Stimulated activated CD8-positive, alpha-beta memory T cell treated with anti-CD3 and anti-CD28 coated beads, Interleukin-7, amount 100 ng/mL, for 1 hour (primary cell): ENCODE data around the gene UNK.
A peak's percentile ranks its signal among the peaks of the same experiment; 100 is the strongest.
"Not testable (repeated sequence)": the region's sequence is repeated elsewhere in the genome, so short reads cannot be mapped to it uniquely, and the experiment has no call there.

ENCODE experiments used
- DNase-seq, 2 donors: peaks; one replicate each; pipeline ENCODE4 v3.0.0-alpha.2; 2020; ENCODE audit warnings: low read depth in 2 of 2

Gene UNK

GRCh38 chr17:75849279-75849646 lies 64.7 kb downstream of the UNK start:
- DNase-seq, result no peak

DNA sequence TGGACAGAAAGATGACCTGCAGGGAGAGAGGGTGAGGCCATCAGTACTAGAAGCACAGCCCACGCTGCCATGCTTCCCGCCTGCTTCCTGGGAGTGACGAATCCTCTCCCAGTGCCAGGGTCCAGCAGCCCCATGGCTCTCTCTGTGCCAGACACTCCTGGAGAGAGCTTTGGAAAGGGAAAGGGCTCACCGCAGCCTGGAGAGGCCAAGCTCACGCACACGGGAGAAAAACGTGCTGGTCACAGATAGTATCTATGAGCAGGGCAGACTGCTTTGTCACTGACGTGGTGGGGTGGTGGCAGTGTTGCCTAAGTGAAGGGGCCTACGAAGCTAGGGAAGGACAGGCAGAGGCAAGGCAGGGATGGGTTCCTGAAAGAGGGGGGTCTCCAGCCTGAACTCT lies 65.1 kb downstream of the UNK start:
- DNase-seq, result no peak

GRCh38 chr17:75850928-75851692 lies 66.5 kb downstream of the UNK start:
- no peak for DNase-seq

- DNase-seq, result not testable (repeated sequence)
These were observed 67.0 kb downstream of the UNK start for GRCh38 chr17:75851693-75851991.

GRCh38 chr17:75853433-75853832 lies 68.8 kb downstream of the UNK start:
- DNase-seq, result no peak

DNA sequence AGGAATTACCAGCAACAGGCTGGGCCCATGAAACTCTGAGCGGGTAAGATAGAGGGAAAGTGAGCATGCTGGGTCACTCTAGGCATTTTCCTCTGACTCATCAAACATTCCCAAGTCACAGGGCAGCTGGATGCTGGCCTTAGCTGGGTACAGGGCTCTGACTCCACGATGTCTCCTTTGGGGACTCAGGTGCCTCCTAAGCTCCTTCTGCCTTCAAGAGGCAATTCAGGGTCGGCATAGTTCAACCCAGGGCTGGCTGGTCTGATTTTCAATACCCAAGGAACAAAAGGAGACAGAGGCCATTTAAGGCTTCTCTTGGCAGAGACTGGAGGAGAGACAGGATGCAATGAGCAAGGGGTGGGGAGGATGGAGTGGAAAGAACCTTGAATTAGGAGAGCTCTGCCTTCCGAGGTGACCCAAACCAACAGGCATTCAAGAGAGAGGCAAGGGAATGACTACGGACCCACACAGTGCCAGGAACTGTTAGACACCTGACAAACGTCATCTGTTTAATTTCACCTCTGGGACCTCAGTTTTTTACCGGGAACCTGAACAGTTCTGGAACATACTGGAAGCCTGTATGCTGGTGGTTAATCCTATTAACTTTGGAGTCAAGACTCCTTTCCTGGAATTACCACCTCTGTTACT lies 69.6 kb downstream of the UNK start:
- DNase-seq, result no peak

DNA sequence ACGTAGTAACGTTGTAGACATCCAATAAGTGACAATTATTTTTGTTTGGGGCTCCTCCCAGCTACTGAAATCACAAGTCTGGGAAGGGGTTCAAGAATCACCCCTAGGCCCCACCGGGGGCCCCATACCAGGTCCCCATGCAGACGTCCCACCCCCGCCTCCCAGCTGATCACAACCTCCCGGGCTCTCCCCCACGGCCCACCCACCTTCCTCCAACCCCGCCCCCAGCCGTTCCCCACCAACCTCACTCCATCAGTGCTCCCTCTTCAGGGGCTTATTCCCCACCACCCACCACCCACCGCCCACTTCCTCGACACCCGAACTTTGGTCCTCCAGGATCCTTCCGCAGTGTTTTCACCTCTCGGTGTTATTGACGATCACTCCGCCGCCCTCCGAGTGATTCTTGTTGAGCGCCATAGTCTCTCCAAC lies 70.3 kb downstream of the UNK start:
- no peak for DNase-seq

GRCh38 chr17:75855310-75856061 lies 70.9 kb downstream of the UNK start, which contains the start of gene WBP2:
Gene WBP2, minus strand, starts transcription at chr17:75855335. Its CDS starts 38 bp downstream, at chr17:75855297.
- peak; percentile 88 to 93 for DNase-seq

- no peak for DNase-seq
These were observed 71.6 kb downstream of the UNK start for GRCh38 chr17:75856062-75856756.

- DNase-seq, result not testable (repeated sequence)
These were observed 74.8 kb downstream of the UNK start for GRCh38 chr17:75859358-75859757.

- no peak for DNase-seq
These were observed 77.3 kb downstream of the UNK start for GRCh38 chr17:75861927-75862317.

GRCh38 chr17:75864448-75864871 lies 79.9 kb downstream of the UNK start:
- no peak for DNase-seq

GRCh38 chr17:75864887-75865286 lies 80.3 kb downstream of the UNK start:
- not testable (repeated sequence) for DNase-seq

GRCh38 chr17:75865404-75866188 lies 81.0 kb downstream of the UNK start:
- not testable (repeated sequence) for DNase-seq

DNA sequence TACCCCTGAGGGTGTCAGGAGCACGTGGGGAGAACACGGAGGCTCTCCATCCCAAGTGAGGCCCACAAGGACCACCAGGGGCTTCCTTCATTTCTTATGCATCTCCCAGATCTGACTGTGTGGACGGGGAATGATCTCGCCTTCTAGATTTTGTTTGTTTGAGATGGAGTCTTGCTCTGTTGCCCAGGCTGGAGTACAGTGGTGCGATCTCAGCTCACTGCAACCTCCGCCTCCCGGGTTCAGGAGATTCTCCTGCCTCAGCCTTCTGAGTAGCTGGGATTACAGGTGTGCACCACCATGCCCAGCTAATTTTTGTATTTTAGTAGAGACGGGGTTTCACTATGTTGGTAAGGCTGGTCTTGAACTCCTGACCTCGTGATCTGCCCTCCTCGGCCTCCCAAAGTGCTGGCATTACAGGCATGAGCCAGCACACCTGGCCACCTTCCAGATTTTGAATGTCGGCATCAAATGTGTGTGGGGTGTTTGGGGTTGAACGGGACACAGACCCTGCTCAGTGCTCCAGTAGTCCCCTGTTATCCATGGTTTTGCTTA lies 84.2 kb downstream of the UNK start:
- not testable (repeated sequence) for DNase-seq

- DNase-seq, result no peak
These were observed 84.9 kb downstream of the UNK start for GRCh38 chr17:75869282-75870141.

- DNase-seq, result not testable (repeated sequence)
These were observed 85.6 kb downstream of the UNK start for GRCh38 chr17:75870228-75870627.

GRCh38 chr17:75872434-75873351 lies 88.1 kb downstream of the UNK start:
- peak; percentile 14 to 32 for DNase-seq
